CD1c-positive myeloid dendritic cell (primary cell): ENCODE results near the gene JAKMIP1.
A peak's percentile ranks its signal among the peaks of the same experiment; 100 is the strongest.
"Not testable (repeated sequence)": the region's sequence is repeated elsewhere in the genome, so short reads cannot be mapped to it uniquely, and the experiment has no call there.

ENCODE experiments used
- DNase-seq: peaks from one replicate; pipeline ENCODE4 v3.0.0-alpha.2; 2016; ENCODE audit errors: extremely low spot score

The JAKMIP1 gene

DNA sequence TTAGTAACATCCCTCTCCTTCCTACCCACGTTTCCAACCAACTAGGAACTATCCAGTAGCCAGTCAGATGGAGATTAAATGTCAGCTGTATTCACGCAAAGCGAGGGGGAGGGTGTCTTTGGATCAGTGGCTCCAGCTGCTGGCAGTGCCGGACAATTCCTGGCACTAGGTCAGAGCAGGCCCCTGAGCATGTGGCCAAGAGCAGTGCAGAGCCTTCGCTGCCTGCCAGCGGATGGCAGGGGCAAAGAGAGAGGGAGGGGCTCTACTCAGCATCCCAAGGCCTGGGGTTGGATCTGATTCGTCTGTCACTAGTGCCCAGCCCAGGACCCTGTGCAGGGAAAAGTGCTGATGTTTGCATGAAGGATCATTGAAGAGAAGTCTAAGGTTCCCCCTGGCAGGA, 28.7 kb upstream of the JAKMIP1 start:
- DNase-seq: no peak

GRCh38 chr4:6228158-6229067, 28.1 kb upstream of the JAKMIP1 start:
- DNase-seq: no peak

DNA sequence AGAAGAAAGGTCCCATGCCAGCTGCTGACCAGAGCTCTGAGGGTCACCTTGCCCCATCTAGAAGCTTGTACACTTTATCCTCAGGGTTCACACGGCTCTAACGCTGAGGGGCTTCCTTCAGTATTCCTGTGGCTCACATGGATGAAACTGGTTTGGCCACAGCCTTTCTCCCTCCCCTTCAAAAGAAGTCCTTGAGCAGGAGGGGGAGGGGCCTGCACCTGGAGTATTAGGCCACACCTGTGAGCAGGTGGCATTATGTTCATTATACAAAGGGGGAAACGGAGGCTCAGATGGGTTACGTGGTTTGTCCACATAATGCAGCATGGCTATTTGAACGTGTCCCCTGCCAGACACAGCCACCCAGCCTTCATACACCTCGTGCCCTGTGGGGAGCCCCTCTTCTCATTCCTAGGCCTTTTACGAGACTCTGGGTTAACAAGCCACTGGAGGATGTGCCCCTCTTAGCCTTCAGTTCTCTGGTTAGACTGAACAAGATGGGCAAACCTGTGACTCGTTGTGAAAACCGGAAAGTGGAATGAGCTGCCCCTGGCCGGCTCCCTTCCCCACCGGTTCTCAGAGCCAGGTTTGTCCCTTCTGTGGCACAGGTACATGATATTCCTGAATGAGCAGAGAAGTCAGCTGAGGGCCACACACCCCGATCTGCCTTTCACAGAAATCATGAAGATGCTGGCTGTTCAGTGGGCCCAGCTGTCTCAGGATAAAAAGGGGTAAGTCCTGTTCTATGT, 27.2 kb upstream of the JAKMIP1 start:
- DNase-seq: no peak

DNA sequence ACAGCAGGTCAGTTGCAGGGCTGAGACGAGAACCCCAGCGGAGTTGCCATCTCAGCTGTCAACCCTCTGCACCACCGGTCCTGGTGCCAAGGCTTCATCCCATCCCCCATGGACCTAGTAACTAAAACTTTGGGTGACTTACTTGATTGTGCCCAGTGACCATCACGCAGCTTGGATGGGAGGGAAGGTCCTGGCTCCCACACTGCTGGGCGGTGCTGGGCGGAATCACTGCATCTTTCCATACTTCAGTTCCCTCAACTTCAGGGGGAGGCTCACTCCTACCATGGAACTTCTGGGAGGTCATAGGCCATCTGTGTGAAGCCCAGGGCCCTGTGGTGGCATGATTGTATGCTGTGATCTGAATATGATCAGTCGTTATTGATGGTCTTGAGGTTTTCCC, 26.2 kb upstream of the JAKMIP1 start:
- no peak for DNase-seq

GRCh38 chr4:6225469-6225868, 25.1 kb upstream of the JAKMIP1 start:
- no peak for DNase-seq

GRCh38 chr4:6224735-6225134, 24.4 kb upstream of the JAKMIP1 start:
- DNase-seq: no peak

DNA sequence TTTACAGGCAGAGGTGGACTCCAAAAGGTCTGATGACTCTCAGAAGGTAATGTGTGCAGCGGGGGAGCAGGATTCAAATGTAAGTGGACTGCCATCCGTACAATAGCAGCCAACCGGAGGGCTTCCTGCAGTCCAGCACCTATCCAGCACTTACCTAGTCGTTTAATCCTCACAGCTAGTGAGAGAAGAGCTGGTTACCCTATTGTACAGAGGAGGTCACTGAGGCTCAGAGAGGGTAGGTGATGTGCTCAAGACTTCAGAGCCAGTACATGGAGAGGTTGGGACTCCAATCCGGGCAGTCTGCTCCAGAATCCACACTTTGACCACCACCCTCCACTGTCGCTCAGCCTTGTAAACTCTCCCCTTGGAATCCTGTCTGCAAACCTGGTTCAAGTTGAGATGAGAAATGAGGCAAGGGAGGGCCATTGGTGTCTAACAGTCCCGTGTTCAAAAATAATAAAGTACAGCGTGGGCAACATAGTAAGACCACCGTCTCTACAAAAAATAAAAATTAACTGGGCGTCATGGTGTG, 22.5 kb upstream of the JAKMIP1 start:
- no peak for DNase-seq

GRCh38 chr4:6221851-6222760, 21.8 kb upstream of the JAKMIP1 start:
- DNase-seq: peak; percentile 2

- no peak for DNase-seq
Observed at GRCh38 chr4:6221301-6221850, 21.0 kb upstream of the JAKMIP1 start.

DNA sequence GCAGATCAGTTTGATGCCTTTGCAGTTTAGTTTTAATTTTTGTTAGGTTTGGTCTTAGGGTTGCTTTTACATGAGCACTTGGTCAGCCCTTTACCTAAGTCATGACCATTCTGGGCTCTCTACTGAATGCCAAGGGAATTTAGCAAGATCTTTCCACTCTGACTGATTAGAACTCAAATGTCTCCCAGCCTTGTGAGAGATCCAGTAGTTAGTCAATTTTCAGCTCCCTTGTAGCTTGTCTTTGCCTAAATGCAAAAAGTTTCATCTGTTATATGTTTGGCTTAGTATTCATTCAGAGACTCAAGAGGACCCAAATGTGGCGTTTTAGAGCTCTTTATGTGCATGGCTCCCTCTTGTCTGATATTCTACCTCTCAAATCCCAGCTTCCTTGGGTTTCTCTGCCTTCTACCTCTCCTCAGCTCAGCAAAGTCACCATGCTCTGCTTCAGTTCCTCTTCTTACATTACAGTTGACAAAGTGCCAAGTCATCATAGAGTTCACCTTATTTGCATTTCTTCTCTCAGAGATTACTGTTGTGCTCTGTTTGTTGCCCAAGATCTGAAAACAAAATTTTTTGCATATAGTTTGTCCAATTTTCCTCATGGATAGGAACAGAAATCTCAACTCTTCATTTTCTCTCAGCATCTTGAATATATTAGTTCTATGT, 17.5 kb upstream of the JAKMIP1 start:
- no peak for DNase-seq

DNA sequence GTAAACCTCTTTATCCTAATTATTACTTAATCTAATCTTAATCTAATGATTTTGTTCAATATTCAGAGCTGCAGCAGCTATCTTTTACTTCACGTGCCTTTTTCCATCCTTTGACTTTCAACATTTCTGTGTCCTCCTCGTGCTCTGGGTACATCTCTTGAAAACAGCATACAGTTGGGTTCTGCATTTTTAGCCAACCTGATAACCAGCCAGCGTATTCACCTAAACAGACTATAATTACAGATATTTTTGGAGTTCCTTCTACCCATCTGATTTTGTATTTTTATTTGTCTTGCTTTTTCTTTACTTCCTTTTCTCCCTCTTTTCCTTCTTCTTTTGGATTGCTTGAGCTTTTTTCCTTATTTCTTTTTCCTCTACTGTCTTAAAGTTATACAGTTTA, 16.2 kb upstream of the JAKMIP1 start:
- DNase-seq: no peak

GRCh38 chr4:6209921-6210320, 9.6 kb upstream of the JAKMIP1 start:
- no peak for DNase-seq

DNA sequence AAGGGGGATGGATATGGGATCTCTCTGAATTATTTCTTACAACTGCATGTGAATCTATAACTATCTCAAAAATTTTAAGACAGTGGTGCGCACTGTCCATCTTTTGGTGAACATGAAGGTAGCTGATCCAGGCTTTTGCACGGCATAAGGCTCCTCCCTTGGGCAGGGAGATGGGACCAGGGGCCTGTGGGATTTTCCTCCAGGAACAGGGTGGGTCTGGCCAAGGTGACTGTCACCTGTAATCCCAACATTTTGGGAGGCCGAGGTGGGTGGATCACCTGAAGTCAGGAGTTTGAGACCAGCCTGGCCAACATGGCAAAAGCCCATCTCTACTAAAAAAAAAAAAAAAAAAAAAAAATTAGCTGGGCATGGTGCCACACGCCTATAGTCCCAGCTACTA, 8.9 kb upstream of the JAKMIP1 start:
- DNase-seq: not testable (repeated sequence)

GRCh38 chr4:6208416-6208815, 8.1 kb upstream of the JAKMIP1 start:
- no peak for DNase-seq

DNA sequence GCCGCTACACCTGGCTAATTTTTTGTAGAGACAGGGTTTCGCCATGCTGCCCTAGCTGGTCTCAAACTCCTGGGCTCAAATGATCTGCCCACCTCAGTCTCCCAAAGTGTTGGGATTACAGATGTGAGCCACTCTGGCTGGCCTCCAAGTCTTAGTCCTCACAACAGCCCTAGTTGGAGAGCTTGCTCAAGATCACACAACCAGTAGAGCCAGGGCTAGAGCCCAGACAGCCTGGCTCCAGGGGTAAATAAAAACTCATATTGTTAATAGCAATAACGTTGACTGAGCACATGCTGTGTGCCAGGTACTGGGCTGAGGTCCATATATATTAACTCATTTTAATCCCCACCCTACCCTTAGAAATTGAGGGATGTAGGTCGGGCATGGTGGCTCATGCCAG, 7.3 kb upstream of the JAKMIP1 start:
- no peak for DNase-seq

- no peak for DNase-seq
Observed at GRCh38 chr4:6206771-6207290, 6.5 kb upstream of the JAKMIP1 start.

GRCh38 chr4:6205973-6206372, 5.6 kb upstream of the JAKMIP1 start:
- no peak for DNase-seq

GRCh38 chr4:6205567-6205931, 5.2 kb upstream of the JAKMIP1 start:
- DNase-seq: no peak

- no peak for DNase-seq
Observed at GRCh38 chr4:6204871-6205566, 4.7 kb upstream of the JAKMIP1 start.

- no peak for DNase-seq
Observed at GRCh38 chr4:6204098-6204497, 3.7 kb upstream of the JAKMIP1 start.
